Measurements from ENCODE around the gene ABCB8. TPM values are rescaled to one million over a fixed set of nuclear protein-coding genes. Genes with fewer than 3 reads are reported as not detected.

The ABCB8 gene
- total RNA-seq, 1 donor from 2014 or later = 7.9 TPM

DNA sequence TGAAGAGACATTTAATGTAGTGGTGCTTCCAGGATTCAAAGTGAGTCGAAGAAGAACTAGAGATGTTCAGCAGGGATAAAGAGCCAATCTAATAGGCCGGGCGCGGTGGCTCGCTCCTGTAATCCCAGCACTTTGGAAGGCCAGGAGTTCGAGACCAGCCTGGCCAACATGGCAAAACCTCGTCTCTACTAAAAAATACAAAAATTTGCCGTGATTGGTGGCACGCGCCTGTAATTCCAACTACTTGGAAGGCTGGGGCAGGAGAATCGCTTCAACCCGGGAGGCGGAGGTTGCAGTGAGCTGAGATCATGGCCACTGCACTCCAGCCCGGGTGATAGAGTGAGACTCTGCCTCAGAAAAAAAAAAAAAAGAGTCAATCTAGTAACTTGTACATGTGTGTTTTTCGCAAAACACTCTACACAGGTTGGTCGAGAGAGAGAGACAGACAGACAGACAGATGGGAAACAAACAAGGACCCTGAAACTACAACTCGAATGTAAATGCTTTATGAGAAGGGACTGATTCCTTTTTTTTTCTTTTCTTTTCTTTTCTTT lies 775 bp downstream of the ABCB8 start:
- H3K9me3 Mint-ChIP-seq = no peaks in the 10 kb centered on the region
- TF ChIP-seq EZH2 (IDR thresholded peaks at IDR 0.05) (no peak), EZH2phosphoT487 (IDR thresholded peaks at IDR 0.05) (no peak)
- TF ChIP-seq, protein P1, sequence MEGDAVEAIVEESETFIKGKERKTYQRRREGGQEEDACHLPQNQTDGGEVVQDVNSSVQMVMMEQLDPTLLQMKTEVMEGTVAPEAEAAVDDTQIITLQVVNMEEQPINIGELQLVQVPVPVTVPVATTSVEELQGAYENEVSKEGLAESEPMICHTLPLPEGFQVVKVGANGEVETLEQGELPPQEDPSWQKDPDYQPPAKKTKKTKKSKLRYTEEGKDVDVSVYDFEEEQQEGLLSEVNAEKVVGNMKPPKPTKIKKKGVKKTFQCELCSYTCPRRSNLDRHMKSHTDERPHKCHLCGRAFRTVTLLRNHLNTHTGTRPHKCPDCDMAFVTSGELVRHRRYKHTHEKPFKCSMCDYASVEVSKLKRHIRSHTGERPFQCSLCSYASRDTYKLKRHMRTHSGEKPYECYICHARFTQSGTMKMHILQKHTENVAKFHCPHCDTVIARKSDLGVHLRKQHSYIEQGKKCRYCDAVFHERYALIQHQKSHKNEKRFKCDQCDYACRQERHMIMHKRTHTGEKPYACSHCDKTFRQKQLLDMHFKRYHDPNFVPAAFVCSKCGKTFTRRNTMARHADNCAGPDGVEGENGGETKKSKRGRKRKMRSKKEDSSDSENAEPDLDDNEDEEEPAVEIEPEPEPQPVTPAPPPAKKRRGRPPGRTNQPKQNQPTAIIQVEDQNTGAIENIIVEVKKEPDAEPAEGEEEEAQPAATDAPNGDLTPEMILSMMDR (IDR thresholded peaks at IDR 0.05) = no peak
- H3K4me2 ChIP-seq = peak overlapping the region; percentile 78
- H3K9ac ChIP-seq = no peak overlapping the region
- H3K27me3 Mint-ChIP-seq (ENCODE audit: insufficient read depth, low read depth) = peaks cover 11% of the 10 kb centered on the region
- H3K4me3 Mint-ChIP-seq = peak overlapping the region; percentile 90
- peak overlapping the region; percentile 83 for H3K4me3 ChIP-seq
- no peak for DNase-seq (ENCODE audit: low spot score)
- H3K79me2 ChIP-seq (ENCODE audit: low read depth) = peaks cover 2% of the 10 kb centered on the region
- no peaks in the 10 kb centered on the region for H4K20me1 ChIP-seq (ENCODE audit: low read depth)
- peaks cover 13% of the 10 kb centered on the region for H3K4me1 ChIP-seq
- H3K36me3 Mint-ChIP-seq = peaks cover 4% of the 10 kb centered on the region
- H2AFZ ChIP-seq (replicated peaks) = peak overlapping the region; percentile 94
- H3F3A ChIP-seq (ENCODE audit: low read depth) = peaks cover 17% of the 10 kb centered on the region
- peak overlapping the region; percentile 81 for H3K27ac Mint-ChIP-seq
- H3K27me3 ChIP-seq = peaks cover 24% of the 10 kb centered on the region
- no peaks in the 10 kb centered on the region for H3K9me3 ChIP-seq (ENCODE audit: low read depth)
- H3K27ac ChIP-seq = no peak overlapping the region
- H3K36me3 ChIP-seq = no peaks in the 10 kb centered on the region
- peaks cover 40% of the 10 kb centered on the region for H3K4me1 Mint-ChIP-seq

DNA sequence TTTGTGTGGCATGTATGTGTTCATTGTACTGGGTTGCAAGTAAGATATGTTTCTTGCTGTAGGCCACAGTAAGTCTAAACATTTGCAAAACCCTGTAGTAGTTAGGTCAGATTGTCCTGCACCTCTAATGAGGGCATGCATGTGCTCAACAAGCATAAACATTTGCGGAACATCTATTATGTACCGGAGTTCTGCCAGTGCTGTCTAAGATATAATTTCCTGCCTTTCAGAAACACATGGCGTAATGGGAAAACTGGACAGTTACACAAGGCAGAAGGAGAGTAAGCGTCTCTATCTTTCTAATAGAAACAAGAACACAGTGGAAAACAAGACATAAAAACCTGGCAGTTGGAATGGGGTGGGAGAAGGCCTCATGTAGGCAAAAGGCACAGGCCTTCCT lies 2.8 kb downstream of the ABCB8 start:
- no peaks in the 10 kb centered on the region for H3K9me3 Mint-ChIP-seq
- H3K9me3 ChIP-seq (ENCODE audit: low read depth) = no peaks in the 10 kb centered on the region
- peaks cover 5% of the 10 kb centered on the region for H3K27me3 ChIP-seq
- peaks cover 4% of the 10 kb centered on the region for H3K36me3 Mint-ChIP-seq
- no peak overlapping the region for H2AFZ ChIP-seq (replicated peaks)
- H3K27ac ChIP-seq = no peak overlapping the region
- no peak overlapping the region for H3K4me3 ChIP-seq
- H3K36me3 ChIP-seq = no peaks in the 10 kb centered on the region
- no peak overlapping the region for H3K4me3 Mint-ChIP-seq
- H3K27me3 Mint-ChIP-seq (ENCODE audit: insufficient read depth, low read depth) = peaks cover 7% of the 10 kb centered on the region
- no peak overlapping the region for H3K9ac ChIP-seq
- H3F3A ChIP-seq (ENCODE audit: low read depth) = peaks cover 17% of the 10 kb centered on the region
- DNase-seq (ENCODE audit: low spot score) = no peak
- peaks cover 33% of the 10 kb centered on the region for H3K4me1 Mint-ChIP-seq
- H3K4me1 ChIP-seq = peaks cover 9% of the 10 kb centered on the region
- no peak overlapping the region for H3K4me2 ChIP-seq
- H3K79me2 ChIP-seq (ENCODE audit: low read depth) = peaks cover 2% of the 10 kb centered on the region
- TF ChIP-seq EZH2 (IDR thresholded peaks at IDR 0.05) (no peak), EZH2phosphoT487 (IDR thresholded peaks at IDR 0.05) (no peak)
- TF ChIP-seq, protein P1 (IDR thresholded peaks at IDR 0.05) = no peak
- H3K27ac Mint-ChIP-seq = no peak overlapping the region
- no peaks in the 10 kb centered on the region for H4K20me1 ChIP-seq (ENCODE audit: low read depth)

DNA sequence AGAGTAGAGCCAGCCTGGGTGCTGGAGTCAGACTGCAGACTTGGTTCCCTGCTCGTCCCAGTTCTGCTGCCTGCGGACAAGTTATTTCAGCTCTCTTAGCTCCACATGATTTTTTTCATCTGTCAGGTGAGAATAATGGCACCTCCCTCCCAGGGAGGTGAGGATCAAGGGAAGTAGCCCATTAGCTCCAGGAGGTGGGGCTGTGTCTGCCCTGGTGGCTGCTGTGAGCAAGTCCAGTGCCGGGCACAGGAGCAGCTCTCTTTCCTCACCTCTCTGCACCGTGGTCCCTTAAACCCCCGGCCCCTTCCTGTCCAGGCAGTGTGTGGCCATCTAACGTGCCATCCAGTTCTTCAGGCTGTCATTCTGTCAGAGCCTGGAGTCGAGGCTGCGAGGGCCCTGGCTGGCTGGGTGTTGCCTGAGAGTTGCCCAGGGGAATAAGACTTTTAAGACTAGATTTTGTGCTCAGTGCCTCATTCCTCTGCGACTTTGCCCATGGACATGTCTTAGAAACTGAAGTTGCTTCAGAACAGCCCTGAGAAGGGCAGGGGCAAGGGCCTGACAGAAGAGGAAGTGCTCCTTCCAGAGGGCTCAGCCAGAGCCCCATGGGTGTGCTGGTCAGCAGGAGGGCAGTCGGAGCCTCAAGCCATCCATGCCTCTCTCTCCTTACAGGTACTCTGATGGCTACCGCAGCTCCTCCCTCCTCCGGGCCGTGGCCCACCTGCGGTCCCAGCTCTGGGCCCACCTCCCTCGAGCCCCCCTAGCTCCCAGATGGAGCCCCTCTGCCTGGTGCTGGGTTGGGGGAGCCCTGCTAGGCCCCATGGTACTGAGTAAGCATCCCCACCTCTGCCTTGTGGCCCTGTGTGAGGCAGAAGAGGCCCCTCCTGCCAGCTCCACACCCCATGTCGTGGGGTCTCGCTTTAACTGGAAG lies 5.0 kb downstream of the ABCB8 start:
- H3K4me3 Mint-ChIP-seq = no peak overlapping the region
- DNase-seq (ENCODE audit: low spot score) = no peak
- Histone ChIP-seq H3K79me2 (ENCODE audit: low read depth) (peaks cover 2% of the 10 kb centered on the region), H3K4me2 (no peak overlapping the region), H3K9me3 (ENCODE audit: low read depth) (no peaks in the 10 kb centered on the region), H3F3A (ENCODE audit: low read depth) (no peaks in the 10 kb centered on the region), H3K27ac (no peak overlapping the region), H4K20me1 (ENCODE audit: low read depth) (no peaks in the 10 kb centered on the region), H3K27me3 (no peaks in the 10 kb centered on the region), H3K36me3 (no peaks in the 10 kb centered on the region), H3K4me1 (no peaks in the 10 kb centered on the region), H3K9ac (no peak overlapping the region), H3K4me3 (no peak overlapping the region), H2AFZ (replicated peaks) (no peak overlapping the region)
- H3K9me3 Mint-ChIP-seq = no peaks in the 10 kb centered on the region
- no peak overlapping the region for H3K27ac Mint-ChIP-seq
- peaks cover 14% of the 10 kb centered on the region for H3K4me1 Mint-ChIP-seq
- H3K27me3 Mint-ChIP-seq (ENCODE audit: insufficient read depth, low read depth) = peaks cover 7% of the 10 kb centered on the region
- H3K36me3 Mint-ChIP-seq = peaks cover 4% of the 10 kb centered on the region
- TF ChIP-seq EZH2 (IDR thresholded peaks at IDR 0.05) (no peak), EZH2phosphoT487 (IDR thresholded peaks at IDR 0.05) (no peak)
- TF ChIP-seq, protein P1 (IDR thresholded peaks at IDR 0.05) = no peak

All from neural progenitor cell (in vitro differentiated cells).